GM19395 (cell line): ENCODE measurements around the gene BCAP31.

Experiments used
- ATAC-seq: cut with Tn5 transposase; IDR thresholded peaks from one replicate; pipeline ENCODE4 v1.9.1; 2021; ENCODE audit warnings: mild to moderate bottlenecking, moderate library complexity; ENCODE audit not compliant: unreplicated experiment

BCAP31 gene

DNA sequence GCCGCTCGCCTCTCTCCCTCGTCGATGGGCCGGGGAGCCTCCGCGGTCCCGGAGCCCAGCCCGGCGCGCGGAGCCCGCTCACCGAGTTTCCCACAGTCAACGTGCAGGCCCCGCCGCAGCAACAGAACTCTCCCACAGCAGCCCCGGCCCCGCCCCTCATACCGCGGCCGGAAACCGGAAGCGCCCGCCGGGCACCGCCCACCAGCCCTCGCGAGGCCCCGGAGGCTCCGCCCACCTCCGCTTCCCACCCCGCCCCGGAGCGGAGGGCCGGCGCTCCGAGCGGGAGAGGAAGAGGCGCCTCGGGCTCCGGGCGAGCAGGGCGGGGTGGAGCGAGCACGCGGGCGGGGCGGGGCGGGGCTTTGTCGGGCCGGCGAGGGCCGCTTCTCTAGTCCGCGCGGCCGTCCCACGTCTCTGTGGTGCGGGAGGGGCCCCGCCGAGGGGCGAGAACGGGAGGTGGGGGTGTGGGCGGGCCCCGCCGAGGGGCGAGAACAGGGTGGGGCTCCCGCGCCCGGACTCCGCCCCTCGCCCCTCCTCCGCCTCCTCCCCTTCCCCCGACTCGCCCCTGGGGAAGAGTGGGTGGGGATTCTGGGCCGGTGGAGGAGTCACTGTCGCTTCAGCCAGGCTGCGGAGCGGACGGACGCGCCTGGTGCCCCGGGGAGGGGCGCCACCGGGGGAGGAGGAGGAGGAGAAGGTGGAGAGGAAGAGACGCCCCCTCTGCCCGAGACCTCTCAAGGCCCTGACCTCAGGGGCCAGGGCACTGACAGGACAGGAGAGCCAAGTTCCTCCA, at the start of gene BCAP31, which contains the start of gene ABCD1:
Gene BCAP31, minus strand, starts transcription at position 136 of the 787 bp plus-strand sequence. CDS start 1,143 bp downstream, outside the sequence.
Gene ABCD1, plus strand, starts transcription at position 605 of the 787 bp plus-strand sequence. CDS start 411 bp downstream, outside the sequence.
- ATAC-seq: peak; percentile 55

DNA sequence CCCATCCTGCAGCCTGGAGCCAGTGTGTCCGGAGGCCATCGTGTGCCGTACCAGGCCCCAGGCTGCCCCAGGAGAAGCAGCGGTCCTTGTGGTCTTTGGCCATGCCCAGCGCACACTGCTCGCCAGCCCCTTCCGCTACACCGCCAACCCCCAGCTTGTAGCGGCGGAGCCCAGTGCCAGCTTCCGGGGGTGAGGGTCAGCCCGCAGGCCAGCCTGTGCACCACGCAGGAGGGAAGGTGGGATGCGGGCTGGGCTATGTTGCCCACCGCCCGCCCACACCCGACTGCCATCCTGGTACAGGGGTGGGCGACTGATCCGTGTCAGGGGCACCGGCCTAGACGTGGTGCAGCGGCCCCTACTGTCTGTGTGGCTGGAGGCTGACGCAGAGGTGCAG, 49.0 kb upstream of the BCAP31 start:
- no peak for ATAC-seq

DNA sequence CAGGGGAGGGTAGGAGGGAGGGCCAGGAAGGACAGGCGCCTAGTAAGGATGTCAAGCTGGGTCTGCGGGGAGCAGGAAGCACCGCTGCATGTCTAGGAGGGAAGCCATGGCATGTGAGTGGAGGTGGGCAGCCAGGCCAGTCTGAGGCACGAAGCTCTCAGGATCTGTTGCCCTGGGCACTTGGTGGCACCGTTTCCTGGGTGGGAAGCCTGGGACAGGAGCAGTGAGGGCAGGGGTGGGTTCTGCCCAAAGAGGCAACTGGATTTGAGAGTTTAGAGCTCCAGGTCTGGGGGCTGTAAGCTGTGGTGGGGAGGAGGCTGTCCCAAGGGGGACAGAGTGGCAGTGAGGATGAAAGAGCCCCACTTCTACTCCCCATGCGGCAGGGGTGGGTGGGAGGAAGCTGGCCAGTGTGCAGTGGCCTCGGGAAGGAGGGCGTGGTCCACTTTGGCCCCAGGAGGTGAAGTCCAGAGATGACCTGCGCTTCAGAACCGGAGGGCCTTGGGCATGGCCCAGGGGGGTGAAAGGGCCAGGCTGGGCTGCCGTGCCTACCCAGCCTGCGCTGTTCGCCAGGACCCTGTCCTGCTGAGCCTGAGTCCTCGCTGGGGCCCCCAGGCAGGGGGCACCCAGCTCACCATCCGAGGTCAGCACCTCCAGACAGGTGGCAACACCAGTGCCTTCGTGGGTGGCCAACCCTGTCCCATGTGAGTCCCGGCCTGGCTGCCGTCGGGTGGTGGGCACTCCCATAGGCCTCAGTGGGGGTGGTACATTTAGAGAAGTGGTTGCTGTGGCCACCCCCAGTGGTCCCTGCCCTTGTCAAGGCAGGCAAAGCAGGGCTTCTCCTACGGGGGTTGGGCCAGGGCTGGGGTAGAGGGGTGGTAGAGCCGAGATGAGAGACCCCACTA, 48.4 kb upstream of the BCAP31 start:
- no peak for ATAC-seq

DNA sequence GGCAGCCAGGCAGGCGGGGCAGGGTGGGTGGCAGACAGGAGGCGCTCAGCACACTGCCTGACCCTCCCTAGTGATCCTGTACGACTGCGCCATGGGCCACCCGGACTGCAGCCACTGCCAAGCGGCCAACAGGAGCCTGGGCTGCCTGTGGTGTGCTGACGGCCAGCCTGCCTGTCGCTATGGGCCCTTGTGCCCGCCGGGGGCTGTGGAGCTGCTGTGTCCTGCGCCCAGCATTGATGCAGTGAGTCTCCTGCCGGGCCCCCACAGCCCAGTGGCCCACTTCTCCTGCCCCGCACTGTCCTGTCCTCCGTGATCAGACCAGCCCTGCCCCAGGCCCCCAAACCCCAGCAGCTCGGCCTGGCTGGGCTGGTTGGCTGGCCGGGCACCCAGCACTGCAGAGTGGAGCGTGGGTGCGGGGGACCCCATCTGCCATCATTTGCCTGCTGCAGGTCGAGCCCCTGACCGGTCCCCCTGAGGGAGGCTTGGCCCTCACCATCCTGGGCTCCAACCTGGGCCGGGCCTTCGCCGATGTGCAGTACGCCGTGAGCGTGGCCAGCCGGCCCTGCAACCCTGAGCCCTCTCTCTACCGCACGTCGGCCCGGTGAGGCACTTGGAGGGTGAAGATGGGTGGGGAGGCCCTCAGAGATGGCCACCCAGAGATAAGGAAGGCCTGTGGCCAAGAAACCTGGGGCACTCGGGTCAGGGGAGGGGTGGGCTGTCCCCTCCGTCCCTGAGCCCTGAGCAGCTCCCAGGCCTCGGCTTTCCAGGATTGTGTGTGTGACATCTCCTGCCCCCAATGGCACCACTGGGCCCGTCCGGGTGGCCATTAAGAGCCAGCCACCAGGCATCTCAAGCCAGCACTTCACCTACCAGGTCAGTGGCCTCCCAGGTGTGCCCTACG, 47.5 kb upstream of the BCAP31 start:
- no peak for ATAC-seq

DNA sequence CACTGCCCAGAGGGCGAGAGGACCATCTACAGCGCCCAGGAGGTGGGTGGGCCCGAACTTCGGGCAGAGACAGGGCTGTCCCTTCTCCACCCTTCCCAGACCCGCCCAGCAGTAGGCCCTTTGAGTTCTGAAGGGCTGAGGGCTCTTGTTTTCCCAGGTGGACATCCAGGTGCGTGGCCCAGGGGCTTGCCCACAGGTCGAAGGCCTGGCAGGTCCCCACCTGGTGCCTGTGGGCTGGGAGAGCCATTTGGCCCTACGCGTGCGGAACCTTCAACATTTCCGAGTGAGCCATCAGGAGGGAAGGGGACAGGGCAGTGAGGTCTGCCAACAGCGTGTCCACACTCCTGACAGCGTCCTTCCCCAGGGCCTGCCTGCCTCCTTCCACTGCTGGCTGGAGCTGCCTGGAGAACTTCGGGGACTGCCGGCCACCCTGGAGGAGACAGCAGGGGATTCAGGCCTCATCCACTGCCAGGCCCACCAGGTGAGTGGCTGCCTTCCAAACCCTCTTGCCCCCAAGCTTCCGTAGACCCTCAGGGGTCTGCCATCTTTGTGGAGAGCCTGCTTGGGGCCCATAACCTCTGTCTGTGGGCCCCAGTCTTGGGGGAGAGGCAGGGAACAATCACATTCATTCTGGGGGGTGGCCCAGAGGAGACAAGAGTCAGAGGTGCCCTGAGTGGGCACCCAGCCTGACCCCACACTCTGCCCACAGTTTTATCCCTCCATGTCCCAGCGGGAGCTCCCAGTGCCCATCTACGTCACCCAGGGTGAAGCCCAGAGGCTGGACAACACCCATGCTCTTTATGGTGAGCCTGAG, 46.6 kb upstream of the BCAP31 start:
- ATAC-seq: no peak

DNA sequence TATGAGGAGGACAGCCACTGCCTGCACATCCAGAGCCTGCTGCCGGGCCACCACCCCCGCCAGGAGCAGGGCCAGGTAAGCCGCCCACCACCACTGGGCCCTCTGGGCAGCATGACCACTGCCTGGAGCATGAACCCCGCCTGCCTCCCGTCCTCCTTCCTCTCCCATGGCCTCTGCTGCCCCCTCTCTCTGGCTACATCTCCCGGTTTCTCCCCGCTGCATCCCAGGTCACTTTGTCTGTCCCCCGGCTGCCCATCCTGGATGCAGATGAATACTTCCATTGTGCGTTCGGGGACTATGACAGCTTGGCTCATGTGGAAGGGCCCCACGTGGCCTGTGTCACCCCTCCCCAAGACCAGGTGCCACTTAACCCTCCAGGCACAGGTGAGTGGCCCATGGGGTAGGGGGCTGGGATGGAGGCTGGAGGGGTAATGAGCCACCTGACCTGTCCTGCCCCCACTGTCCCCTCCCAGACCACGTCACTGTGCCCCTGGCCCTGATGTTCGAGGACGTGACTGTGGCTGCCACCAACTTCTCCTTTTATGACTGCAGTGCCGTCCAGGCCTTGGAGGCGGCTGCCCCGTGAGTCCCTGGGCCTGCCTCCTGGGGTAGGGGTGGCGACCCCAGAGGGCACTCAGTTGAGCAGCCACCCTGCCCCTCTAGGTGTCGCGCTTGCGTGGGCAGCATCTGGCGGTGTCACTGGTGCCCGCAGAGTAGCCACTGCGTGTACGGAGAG, 45.8 kb upstream of the BCAP31 start:
- ATAC-seq: no peak

DNA sequence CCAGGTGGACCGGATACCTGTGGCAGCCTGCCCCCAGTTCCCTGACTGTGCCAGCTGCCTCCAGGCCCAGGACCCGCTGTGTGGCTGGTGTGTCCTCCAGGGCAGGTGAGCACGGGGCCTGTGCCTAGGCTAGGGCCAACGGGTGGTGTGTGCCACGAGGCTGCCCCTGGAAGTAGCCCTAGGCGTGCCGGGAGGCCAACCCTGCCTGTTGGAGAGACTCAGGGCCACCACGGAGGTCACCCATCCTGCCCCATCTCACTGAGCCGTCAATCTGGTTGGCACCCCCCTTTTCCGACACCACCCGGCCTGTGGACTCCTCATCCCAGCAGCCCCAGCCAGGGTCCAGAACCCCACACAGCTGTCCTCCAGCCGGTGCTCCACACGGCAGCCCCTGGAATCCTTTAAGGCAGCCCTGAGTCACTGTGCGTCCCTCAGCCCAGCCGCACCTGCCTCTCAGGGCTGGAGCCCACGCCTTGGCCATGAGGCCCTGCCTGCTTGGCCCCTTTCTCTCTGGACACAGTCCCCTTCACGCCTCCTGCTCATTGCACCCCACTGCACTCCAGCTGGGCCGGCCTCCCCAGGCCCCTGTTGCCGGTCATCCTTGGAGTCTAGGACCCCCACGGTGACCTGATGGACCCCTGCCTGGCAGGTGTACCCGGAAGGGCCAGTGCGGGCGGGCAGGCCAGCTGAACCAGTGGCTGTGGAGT, 45.1 kb upstream of the BCAP31 start:
- ATAC-seq: no peak

DNA sequence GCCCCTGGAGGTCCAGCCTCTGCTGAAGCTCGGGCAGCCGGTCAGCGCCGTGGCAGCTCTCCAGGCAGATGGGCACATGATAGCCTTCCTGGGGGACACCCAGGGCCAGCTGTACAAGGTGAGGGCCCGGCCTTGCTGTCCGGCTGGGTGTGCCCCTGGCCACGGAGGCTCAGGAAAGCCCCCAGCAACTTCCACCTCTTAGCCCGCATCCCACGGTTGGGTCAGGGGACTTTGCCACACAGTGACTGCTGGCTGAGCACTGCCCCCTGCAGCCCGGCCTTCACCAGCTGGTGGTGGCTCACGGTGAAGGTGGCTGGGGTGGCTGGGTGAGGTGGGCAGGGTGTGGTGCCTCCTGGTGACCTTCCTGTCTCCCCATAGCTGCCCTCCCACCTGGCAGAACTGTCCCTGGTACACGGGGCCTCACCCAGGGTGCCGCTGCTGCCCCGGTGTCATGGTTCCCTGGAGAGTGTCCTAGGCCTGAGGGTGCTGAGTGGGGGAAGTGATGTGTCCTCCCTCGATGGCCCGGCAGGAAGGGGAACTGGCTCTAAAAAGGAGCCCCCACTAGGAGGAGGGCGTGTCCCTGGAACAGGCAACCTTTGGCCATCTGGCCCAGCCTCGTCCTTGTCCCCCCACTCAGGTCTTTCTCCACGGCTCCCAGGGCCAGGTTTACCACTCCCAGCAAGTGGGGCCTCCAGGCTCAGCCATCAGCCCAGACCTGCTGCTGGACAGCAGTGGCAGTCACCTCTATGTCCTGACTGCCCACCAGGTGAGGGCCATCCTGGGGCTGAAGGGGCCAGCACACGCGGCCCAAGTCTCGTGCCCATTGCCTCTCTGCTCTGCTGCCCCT, 44.3 kb upstream of the BCAP31 start:
- ATAC-seq: no peak

DNA sequence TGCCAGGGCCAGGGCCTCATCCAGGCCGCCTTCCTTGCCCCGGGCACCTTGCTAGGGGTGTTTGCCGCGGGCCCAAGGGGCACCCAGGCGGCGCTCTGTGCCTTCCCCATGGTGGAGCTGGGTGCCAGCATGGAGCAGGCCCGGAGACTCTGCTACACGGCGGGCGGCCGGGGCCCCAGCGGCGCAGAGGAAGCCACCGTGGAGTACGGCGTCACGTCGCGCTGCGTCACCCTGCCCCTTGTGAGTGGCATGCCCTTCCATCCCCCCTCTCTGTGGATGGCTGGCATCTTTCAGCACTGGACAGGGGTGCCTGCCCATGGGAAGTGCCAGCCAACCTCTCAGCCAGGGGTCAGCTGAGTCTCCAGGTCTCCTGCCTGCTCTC, 43.5 kb upstream of the BCAP31 start:
- no peak for ATAC-seq

DNA sequence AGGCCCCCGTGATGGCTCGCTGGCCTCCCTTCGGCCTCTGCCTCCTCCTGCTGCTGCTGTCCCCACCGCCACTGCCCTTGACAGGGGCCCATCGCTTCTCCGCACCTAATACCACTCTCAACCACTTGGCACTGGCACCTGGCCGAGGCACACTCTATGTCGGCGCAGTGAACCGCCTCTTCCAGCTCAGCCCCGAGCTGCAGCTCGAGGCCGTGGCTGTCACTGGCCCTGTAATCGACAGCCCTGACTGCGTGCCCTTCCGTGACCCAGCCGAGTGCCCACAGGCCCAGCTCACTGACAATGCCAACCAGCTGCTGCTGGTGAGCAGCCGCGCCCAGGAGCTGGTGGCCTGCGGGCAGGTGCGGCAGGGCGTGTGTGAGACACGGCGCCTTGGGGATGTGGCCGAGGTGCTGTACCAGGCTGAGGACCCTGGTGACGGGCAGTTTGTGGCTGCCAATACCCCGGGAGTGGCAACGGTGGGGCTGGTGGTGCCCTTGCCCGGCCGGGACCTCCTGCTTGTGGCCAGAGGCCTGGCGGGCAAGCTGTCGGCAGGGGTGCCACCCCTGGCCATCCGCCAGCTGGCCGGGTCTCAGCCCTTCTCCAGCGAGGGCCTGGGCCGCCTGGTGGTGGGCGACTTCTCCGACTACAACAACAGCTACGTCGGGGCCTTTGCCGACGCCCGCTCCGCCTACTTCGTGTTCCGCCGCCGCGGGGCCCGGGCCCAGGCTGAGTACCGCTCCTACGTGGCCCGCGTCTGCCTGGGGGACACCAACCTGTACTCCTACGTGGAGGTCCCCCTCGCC, 42.9 kb upstream of the BCAP31 start:
- no peak for ATAC-seq

DNA sequence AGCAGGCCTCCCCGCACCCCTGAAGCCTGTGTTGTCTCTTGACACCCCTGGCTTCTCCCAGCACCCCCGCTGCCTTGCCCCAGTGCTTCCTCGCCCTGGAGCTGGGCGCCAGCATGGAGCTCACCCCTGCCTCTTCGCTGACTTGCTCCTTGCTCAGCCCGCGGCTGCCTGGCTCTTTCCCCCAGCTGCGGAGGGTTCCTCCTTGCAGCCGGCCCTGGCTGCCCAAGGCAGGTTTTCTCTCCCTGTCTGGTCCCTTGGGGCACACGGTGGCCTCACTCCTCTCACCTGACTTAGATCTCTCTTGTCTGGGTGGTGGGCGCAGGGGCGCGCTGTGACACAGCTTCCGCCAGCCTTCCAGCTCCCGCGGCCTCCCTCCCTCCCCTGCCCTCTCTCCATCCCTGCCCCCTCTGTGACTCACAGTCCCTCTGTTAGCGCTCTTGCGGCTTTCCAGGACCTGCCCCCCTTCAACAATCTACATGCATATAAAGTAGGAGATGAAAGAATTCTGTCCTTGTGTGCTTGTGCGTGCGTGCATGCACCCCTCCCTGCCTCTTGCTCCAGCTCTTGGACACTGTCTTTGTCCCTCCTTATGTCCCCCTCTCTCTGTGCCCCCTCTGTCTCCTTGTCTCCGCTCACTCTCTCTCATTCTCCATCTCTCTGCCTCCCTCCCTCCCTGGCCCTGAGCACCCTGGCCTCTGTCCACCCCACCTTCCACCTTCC, 42.1 kb upstream of the BCAP31 start:
- no peak for ATAC-seq

DNA sequence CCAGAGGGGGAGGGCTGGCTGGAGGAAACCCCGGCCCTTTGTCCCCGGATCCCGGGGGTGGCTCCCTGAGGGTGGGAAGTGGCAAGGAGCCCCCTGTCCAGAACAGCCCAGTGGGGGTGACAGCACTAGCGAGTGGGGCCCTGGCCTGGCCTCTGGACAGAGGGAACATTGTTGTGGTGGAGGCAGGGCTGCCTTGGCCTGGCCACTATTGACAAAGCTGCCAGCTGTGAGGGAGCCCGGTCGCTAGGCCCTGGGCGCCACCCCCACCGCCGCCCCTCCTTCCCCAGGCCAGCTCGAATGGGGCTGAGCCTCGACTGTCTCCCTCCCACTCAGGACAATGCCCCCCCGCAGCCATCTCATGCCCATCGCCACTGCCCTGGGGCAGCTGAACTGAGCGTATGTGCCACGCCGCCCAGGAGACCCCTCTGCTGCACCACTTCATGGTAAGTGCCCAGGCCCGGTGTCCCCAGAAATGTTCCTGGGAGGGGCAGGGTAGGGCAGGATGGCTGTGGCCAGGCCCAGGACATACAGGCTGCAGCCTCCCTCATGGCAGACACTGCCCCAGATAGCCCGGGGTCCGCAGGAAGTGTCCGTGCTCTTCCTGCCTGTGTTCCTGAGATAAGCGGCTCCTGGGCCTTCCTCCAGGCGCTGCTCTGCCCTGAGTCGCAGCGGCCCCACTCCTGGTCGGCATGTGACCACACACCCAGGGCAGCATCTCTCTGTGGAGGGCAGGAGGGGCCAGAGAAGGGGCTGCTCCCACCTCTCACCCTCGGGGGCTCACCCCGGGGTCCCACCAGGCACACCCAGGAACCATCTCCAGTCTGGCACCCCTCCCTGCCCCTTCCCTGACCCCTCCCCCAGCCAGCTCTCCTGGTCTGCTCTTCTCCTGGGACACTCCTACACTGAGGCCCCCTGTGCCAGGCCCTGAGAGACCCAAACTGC, 41.2 kb upstream of the BCAP31 start:
- ATAC-seq: no peak

DNA sequence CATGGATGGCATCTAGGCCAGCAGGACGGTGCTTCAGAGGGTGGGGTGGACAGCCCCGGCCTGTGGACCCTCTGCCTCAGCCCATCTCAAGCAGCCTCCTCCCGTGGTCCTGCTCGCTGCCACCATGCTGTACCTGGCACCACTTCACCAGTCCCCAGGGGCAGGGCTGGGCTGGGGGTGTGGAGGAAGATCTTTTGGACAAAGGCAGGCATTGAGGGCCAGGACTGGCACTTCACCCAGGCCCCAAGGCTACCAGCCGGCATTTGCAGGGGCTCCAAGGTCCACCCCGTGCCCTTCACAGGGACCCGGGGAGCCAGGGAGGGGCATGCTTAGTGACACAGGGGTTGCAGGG, 40.6 kb upstream of the BCAP31 start:
- ATAC-seq: no peak

DNA sequence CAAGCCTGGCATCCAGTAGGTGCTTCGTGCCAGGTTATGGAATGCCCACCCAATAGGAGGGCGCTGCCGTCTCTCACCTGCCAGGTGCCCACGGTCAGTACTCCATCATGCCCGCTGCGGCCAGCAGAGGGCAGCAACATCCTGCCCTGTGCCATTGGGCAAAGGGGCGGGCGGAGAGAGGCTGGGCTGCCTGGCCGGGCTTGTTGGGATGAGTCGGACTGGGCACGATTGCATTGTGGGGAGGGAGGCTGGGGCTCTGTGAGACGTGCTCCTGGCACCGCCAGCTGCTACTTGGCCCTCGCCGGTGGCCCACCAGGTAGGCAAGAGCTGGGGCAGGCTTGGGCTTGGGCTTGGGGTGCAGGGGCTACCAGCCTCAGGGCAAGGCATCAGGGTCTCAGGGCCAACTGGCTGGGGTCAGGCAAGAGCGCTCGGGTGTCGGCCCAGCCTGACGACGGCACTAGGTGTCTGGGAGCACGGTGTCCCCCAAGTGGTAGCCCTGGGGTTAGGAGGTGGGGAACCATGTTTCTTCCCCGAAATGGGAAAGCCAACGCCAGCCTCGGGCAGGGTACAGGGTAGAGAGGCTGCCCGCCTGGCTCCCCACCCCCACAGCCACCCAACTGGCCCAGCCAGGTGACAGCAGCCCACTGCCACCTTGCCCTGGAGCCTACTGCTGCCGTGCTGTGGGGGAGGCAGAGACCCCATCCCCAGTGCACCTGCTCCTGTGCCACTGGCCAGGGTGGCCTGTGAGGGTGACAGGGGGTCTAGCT, 40.0 kb upstream of the BCAP31 start, which contains the start of gene PLXNB3:
Gene PLXNB3, plus strand, starts transcription at position 261 of the 767 bp plus-strand sequence. CDS start 1,287 bp downstream, outside the sequence.
- peak; percentile 56 for ATAC-seq
